Measurements from ENCODE around the gene OR13C8.

DNA sequence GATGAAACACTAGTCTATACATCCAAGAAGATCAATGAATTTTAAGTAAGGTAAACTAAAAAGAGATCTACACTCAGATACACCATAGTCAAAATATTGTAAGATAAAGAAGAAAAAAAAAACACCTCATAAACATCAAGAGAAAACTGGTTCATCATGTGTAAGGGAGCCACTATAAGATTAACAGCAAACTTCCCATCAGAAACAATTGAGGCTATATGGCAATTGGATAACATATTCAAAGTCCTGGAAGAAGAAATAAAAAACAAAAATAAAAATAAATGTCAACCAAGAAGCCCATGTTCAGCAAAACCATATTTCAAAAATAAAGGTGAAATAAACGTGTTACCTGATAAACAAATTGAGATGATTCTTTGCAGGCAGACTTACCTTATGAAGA is 3.6 kb downstream of the OR13C8 start:
- TF ChIP-seq, protein P1, sequence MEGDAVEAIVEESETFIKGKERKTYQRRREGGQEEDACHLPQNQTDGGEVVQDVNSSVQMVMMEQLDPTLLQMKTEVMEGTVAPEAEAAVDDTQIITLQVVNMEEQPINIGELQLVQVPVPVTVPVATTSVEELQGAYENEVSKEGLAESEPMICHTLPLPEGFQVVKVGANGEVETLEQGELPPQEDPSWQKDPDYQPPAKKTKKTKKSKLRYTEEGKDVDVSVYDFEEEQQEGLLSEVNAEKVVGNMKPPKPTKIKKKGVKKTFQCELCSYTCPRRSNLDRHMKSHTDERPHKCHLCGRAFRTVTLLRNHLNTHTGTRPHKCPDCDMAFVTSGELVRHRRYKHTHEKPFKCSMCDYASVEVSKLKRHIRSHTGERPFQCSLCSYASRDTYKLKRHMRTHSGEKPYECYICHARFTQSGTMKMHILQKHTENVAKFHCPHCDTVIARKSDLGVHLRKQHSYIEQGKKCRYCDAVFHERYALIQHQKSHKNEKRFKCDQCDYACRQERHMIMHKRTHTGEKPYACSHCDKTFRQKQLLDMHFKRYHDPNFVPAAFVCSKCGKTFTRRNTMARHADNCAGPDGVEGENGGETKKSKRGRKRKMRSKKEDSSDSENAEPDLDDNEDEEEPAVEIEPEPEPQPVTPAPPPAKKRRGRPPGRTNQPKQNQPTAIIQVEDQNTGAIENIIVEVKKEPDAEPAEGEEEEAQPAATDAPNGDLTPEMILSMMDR (conservative IDR thresholded peaks at IDR 0.05; ENCODE audit: low read length): no peak
- TF ChIP-seq EZH2phosphoT487 (IDR thresholded peaks at IDR 0.05; ENCODE audit: borderline replicate concordance, low read depth, low read length): no peak

Data from OCI-LY7 (cell line).